Activated CD4-positive, alpha-beta T cell treated with anti-CD3 and anti-CD28 coated beads, Interleukin-2, amount 50 U/mL, for 1 hour (primary cell): Measurements from ENCODE around the gene CBFA2T3.

ENCODE experiments used
- DNase-seq: peaks from one replicate; pipeline ENCODE4 v3.0.0-alpha.2; 2020

CBFA2T3 gene

DNA sequence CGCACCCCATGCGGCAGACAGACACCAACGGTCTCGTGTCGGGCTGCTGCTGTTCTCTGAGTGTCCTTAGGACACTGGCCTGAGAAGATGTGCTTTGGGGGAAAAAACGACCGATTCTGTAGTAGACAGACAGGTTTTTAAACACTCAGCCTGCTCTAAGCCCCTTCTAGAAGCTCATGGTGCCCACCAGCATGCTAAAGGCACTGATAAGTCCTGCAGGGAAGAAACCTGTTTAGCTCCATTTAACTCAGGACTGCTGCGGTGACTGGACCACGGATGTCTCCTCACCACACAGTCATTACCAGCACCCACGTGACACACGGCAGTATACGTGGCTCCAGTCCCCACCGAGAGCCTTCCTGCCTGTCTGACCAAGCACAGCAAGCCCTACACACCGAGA lies 146.2 kb downstream of the CBFA2T3 start:
- no peak for DNase-seq

DNA sequence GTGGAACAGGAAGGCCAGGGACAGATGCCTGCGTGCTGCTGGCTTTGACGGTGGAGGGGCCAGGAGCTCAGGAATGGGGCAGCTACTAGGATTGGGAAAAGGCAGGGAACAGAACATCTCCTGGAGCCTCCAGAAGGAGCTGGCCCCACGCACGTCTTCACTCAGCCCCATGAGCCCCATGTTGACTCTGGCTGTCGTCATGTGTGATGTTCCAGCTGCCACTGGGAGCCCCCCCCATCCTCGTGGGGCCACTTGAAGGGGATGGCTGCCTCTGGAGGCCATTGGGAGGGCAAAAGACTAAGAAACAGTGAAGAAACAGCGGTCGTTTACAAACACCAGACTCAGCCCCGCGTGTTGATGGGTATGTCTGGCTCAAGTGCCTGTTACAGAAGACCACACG lies 146.7 kb downstream of the CBFA2T3 start:
- no peak for DNase-seq

DNA sequence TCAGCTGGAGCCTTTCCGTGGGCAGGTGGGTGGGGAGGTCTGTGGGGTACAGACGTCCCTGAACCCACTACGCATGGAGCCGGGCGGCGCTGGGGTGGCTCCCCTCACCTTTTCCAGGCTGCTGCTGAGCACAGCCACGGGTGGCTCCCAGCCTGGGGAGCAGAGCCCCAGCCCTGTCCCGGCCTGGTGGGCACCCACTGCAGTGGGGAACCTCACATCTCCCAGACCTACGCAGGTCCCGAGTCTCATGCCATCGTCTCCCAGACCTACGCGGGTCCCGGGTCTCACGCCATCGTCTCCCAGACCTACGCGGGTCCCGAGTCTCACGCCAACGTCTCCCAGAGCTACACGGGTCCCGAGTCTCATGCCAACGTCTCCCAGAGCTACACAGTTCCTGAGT lies 148.3 kb downstream of the CBFA2T3 start:
- DNase-seq: no peak

- no peak for DNase-seq
Observed at GRCh38 chr16:88827727-88828126, 149.3 kb downstream of the CBFA2T3 start.

DNA sequence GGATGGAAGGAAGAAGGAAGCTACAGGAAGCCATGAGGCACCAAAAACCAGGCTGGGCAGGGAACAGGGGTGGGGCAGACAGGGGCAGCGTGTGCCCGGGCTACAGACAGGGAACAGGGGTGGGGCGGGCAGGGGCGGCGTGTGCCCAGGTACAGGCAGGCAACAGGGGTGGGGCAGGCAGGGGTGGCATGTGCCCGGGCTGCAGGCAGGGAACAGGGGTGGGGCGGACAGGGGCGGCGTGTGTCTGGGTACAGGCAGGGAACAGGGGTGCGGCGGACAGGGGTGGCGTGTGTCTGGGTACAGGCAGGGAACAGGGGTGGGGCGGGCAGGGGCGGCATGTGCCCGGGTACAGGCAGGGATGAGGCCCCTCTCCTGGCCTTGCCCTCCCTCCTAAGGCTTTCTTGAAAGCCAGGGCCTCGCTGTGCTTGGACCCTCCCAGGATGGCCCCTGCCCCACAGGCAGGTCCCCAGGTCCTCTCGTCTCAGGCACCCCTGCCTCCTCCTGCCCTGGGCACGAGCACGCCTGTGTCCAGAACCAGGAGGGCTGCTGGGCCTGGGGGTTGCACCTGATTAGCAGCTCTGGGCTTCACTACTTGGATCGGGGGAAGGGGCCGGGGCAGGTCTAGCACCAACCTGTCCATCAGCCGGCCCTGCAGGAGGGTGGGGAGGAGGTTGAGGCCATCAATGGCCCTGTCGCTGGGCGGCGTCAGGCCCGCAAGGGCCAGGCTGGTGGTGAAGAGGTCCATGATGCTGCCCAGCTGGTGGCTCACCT lies 150.8 kb downstream of the CBFA2T3 start:
- DNase-seq: no peak

GRCh38 chr16:88825146-88825545 lies 151.9 kb downstream of the CBFA2T3 start:
- no peak for DNase-seq
